GM12892 (cell line): ENCODE data around the gene SEC14L2.

Experiments
- DNase-seq: peaks from one replicate; pipeline ENCODE4 v3.0.0; 2011; ENCODE audit not compliant: insufficient read length
- FAIRE-seq: peaks from 2 replicates; lab custom pipeline; 2011; peaks lifted over from hg19 to GRCh38; lab: Jason Lieb, UNC
- POLR2A ChIP-seq: IDR thresholded peaks from 2 replicates; pipeline ENCODE4 v1.6.1; 2011; ENCODE audit warnings: low read depth, low read length, control low read depth
- POLR2AphosphoS5 ChIP-seq: IDR thresholded peaks from 2 replicates; pipeline ENCODE4 v1.6.1; 2011; ENCODE audit warnings: low read depth, low read length, control low read depth
- TAF1 ChIP-seq: IDR thresholded peaks from 2 replicates; pipeline ENCODE4 v1.6.1; 2011; ENCODE audit warnings: low read depth, mild to moderate bottlenecking, control low read depth, low read length, borderline replicate concordance

The SEC14L2 gene

GRCh38 chr22:30474121-30474520, 77.3 kb downstream of the SEC14L2 start:
- no peak for FAIRE-seq
- no peak for DNase-seq
- no peak for TF ChIP-seq POLR2A
- no peak for TF ChIP-seq POLR2AphosphoS5
- TF ChIP-seq TAF1, result no peak
